CD4-positive, alpha-beta T cell treated with Interleukin-17A for 1 hour (primary cell): ENCODE data around the gene HRG.

Experiments used
- DNase-seq: peaks from one replicate; pipeline ENCODE4 v3.0.0-alpha.2; 2020

HRG gene

DNA sequence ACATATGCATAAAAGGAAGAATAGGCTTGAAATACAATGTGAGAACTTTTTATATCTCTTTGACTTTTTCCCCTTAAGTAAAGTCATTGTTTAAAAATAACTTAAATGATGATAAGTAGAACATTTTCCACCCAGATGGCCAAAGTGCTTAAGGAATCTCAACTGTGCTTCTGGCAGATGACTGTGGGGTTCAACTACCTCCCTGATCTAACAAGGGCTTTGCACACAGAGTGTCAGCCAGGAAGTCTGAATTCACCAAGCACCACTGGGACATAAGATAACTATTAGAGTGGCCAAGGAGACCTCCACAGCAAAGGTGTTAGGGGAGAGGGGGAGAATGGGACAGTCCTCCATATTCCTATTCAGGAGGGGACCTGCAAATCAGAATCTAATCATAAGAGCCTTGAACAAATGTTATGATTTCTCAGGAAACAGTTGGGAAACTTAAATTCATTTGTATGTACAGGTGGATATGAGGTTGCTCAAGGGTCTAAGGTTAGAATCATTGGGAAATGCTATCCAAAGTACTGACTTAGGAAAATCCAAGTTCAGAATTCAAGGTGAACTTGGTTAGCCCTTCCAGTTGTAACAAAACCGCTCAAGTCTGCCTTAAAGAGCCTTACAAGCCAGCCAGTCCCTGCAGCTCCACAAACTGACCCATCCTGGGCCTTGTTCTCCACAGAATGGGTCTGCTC is 25.9 kb upstream of the HRG start, which contains the start of gene FETUB:
TSS of gene FETUB (plus strand) at position 622 of the 695 bp plus-strand sequence. CDS start at position 684, 62 bp downstream.
- DNase-seq = no peak

DNA sequence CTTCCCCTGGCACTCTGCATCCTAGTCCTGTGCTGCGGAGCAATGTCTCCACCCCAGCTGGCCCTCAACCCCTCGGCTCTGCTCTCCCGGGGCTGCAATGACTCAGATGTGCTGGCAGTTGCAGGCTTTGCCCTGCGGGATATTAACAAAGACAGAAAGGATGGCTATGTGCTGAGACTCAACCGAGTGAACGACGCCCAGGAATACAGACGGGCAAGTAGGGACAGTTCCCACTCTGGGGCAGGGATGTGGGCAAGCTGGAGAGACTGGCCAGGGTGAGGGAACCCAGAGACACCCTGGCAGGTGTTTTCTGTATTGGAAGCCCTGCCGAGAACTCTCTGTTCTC is 25.4 kb upstream of the HRG start:
- no peak for DNase-seq

GRCh38 chr3:186640929-186641328 is 24.9 kb upstream of the HRG start:
- no peak for DNase-seq

GRCh38 chr3:186642014-186642413 is 23.8 kb upstream of the HRG start:
- no peak for DNase-seq

GRCh38 chr3:186643493-186643892 is 22.3 kb upstream of the HRG start:
- DNase-seq = no peak

GRCh38 chr3:186644683-186645082 is 21.1 kb upstream of the HRG start:
- no peak for DNase-seq

GRCh38 chr3:186646106-186646505 is 19.7 kb upstream of the HRG start:
- DNase-seq = no peak

- DNase-seq = no peak
Measured at GRCh38 chr3:186646841-186647240, 19.0 kb upstream of the HRG start.

GRCh38 chr3:186648851-186649250 is 17.0 kb upstream of the HRG start:
- DNase-seq = no peak

DNA sequence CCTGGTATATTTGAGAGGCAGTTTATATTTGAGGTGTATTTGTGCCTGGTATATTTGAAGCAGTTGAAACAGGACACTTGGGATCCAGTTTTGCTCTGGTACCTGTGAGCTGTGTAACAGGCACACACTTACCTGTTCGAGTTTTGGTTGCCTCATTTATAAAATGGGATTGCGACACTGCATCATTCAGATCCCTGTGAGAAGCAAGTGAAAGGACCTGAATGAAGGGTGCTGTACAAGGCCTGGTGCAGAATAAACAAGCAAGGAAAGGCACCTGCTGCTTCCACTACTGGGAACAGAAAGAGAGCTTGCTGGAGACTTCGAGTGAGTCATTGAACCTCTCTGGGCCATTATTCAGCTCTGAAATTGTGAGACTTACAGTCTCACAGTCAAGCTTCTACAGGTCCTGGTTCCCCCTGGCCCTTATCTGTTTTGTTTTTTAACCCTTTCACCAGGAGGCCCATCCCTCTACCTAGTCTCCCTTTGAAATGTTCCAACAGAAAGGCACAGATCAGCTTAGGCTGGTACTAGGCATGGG is 14.1 kb upstream of the HRG start:
- no peak for DNase-seq

DNA sequence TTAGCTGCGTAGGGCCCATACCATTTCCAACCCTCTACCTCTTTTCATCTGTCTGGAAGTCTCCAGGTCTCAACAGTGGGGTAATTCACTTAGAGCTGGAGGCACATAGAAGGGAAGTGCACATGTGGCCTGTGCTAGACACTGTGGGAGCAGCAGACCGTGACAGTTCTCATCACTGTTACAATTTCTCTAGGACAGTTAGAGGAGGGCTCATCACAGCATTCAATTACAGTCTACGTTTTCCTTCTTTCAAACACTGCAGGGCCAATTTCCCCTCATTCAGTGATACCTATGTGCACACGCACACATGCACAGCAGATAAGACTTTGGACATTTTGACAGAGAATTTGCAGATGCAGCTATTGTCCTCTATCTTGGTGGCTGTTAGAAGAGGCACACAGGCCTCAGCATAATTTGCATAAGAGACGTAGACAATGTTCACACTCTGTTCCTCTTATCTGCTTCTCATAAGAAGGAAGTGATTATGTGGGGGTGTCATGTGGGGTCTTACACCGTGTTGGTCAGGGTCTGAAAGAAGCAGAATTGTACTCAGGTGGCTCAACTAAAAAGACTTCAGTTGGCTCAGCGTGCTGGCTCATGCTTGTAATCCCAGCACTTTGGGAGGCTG is 12.6 kb upstream of the HRG start:
- DNase-seq = no peak

DNA sequence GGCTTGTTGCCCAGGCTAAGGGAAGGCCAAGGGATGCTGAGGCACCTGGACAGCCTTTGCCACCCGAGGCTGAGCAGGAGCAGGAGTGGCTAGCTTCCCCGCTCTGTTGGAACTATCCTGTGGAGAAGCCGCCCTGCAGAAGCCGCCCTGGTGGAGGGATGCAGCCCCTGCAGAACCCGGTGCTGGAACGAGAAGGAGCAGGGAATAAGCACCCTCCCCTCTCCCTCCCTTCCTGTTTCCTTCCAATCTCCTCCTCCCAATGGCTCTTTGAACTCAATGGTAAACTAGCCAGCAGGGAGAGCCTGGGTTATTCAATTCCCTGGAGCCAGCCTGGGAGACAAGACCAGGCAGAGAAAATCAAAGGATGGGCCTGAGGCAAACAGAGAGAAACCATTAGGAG is 11.8 kb upstream of the HRG start:
- no peak for DNase-seq

- no peak for DNase-seq
Measured at GRCh38 chr3:186663361-186664118, 2.3 kb upstream of the HRG start.

- DNase-seq = no peak
Measured at GRCh38 chr3:186664119-186664495, 1.7 kb upstream of the HRG start.

- no peak for DNase-seq
Measured at GRCh38 chr3:186664506-186664905, 1.3 kb upstream of the HRG start.

GRCh38 chr3:186668426-186668825 is 2.6 kb downstream of the HRG start:
- DNase-seq = no peak

DNA sequence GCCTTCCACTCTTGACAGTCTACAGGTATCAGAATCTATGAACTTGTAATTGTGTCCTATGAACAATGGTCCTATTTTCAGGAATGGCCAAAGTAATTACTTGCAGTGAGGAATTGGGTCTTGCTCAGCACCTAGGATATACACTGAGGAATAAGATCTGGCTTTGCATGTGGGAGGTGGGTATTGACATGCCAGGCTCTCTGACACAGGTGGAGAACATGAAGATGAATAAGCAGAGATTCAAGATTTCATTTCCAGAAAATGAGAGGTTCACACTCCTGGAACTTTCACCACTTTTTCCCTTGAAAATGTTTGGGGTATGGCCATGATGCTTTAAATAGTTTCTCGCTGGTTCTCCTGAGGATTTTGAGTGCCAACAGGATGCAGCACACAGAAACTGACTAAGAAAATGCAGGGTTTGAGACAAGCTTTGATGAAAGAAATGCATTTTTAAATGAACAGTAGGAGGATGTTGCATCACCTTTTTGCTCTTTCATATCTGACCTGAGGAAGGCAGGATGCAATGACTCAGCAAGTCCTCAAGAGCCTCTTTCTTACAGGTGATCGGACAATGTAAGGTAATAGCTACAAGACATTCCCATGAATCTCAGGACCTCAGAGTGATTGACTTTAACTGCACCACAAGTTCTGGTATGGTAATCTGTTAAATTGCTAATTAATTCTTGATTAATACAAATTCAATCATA is 3.7 kb downstream of the HRG start:
- DNase-seq = no peak

DNA sequence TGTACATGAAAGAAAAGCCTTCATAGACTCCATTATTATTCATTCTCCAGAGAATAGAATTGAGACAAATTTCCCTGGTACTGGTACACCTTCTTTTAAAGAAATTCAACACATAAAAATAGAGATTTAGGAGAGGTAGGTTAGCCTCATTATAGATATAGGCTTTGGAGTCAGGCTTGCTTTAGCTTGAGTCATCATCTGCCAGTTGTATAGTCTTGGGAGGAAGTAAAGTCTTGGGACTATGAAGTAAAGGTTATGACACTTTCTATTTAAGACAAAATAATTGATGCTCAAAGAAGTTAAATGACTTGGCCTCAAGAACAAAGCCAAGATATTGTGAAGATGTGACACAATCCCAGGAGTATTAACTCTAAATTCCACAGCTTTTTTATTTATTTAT is 4.3 kb downstream of the HRG start:
- no peak for DNase-seq

DNA sequence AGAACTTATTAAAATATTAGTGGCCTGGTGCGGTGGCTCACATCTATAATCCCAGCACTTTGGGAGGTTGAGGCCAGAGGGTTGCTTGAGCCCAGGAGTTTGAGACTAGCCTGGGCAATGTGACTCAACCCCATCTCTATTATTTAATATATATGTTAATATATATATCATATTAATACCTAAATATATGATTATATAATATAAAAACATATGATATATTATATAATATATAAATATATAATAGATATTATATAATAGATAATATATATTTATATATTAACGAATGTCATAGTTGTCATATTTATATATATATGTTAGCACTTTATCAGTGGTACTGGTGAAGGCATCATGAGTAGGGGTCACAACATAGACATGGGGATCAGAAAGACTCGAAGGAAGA is 5.2 kb downstream of the HRG start:
- no peak for DNase-seq

- DNase-seq = no peak
Measured at GRCh38 chr3:186678604-186679003, 12.8 kb downstream of the HRG start.

- no peak for DNase-seq
Measured at GRCh38 chr3:186679151-186679550, 13.3 kb downstream of the HRG start.

- no peak for DNase-seq
Measured at GRCh38 chr3:186680869-186681268, 15.1 kb downstream of the HRG start.

- no peak for DNase-seq
Measured at GRCh38 chr3:186682812-186683211, 17.0 kb downstream of the HRG start.
